Fibroblast of lung (primary cell): Measurements from ENCODE around the gene PMS1. TPM values are rescaled to one million over a fixed set of nuclear protein-coding genes. Genes with fewer than 3 reads are reported as not detected.

Experiments
- DNase-seq, 2 donors: peaks; one replicate each; pipeline versions ENCODE4 v3.0.0 to v3.0.0-alpha.2; 2010; ENCODE audit warnings: low read depth in 2 of 2
- H2AFZ ChIP-seq: 2 replicates; pipeline ENCODE4 v1.5.1; 2012; ENCODE audit warnings: low read length, control low read depth, inconsistent platforms
- H3K27ac ChIP-seq: 2 replicates; pipeline ENCODE4 v1.5.1; 2011; ENCODE audit warnings: low read length, control low read depth; ENCODE audit not compliant: insufficient read depth
- H3K27me3 ChIP-seq: 2 replicates; pipeline ENCODE4 v1.5.1; 2011; ENCODE audit warnings: mild to moderate bottlenecking, low read length; ENCODE audit not compliant: control insufficient read depth, insufficient read depth
- H3K36me3 ChIP-seq: 2 replicates; pipeline ENCODE4 v1.5.1; 2011; ENCODE audit warnings: low read length; ENCODE audit not compliant: control insufficient read depth, insufficient read depth
- H3K4me1 ChIP-seq: 2 replicates; pipeline ENCODE4 v1.5.1; 2011; ENCODE audit warnings: low read length; ENCODE audit not compliant: control insufficient read depth, insufficient read depth; ENCODE audit errors: extremely low read depth
- H3K4me2 ChIP-seq: 2 replicates; pipeline ENCODE4 v1.5.1; 2011; ENCODE audit warnings: low read length, control low read depth; ENCODE audit not compliant: insufficient read depth; ENCODE audit errors: extremely low read depth
- H3K4me3 ChIP-seq, 4 experiments: fragments of 200-600 bp in 1 of 4; sonication (generic) in 1 of 4; replicated peaks in 1 of 4; 2 replicates each; pipeline ENCODE4 v1.5.1; 2011 to 2016; ENCODE audit warnings: low read length in 4 of 4, low read depth in 3 of 4, mild to moderate bottlenecking in 3 of 4, control low read depth in 2 of 4, inconsistent platforms in 1 of 4, mixed read lengths in 1 of 4; ENCODE audit not compliant: insufficient read depth in 1 of 4; ENCODE audit errors: control extremely low read depth in 1 of 4
- H3K79me2 ChIP-seq: 2 replicates; pipeline ENCODE4 v1.5.1; 2012; ENCODE audit warnings: mild to moderate bottlenecking, low read length, inconsistent platforms; ENCODE audit not compliant: control insufficient read depth, insufficient read depth
- H3K9ac ChIP-seq: 2 replicates; pipeline ENCODE4 v1.5.1; 2011; ENCODE audit warnings: mild to moderate bottlenecking, low read length, control low read depth; ENCODE audit not compliant: insufficient read depth
- H3K9me3 ChIP-seq: 2 replicates; pipeline ENCODE4 v1.5.1; 2012; ENCODE audit warnings: low read depth, low read length; ENCODE audit not compliant: control insufficient read depth, insufficient read depth
- H4K20me1 ChIP-seq: 2 replicates; pipeline ENCODE4 v1.5.1; 2011; ENCODE audit warnings: low read length; ENCODE audit not compliant: control insufficient read depth, insufficient read depth; ENCODE audit errors: extremely low read depth
- EZH2 ChIP-seq: IDR thresholded peaks from 2 replicates; pipeline ENCODE4 v1.5.1; 2012; ENCODE audit warnings: low read length, control low read depth, mild to moderate bottlenecking; ENCODE audit errors: missing control alignments
- polyA plus RNA-seq, 2 donors: library from polyadenylated mRNA; depleted of rRNA in 1 of 2; stranded (reverse) in 1 of 2; unstranded in 1 of 2; fragments of >200 nt; gene quantifications; 2 replicates each; pipeline ENCODE4 v1.2.1, GENCODE V29; 2011 to 2012; ENCODE audit warnings: missing spikeins in 1 of 2
- total RNA-seq: library from RNA; depleted of rRNA; stranded (reverse); fragments of >200 nt; gene quantifications from 2 replicates; pipeline ENCODE4 v1.2.1, GENCODE V29; 2014
- TF ChIP-seq, protein P1 (sequence below), 2 donors: IDR thresholded peaks in 1 of 2; conservative IDR thresholded peaks in 1 of 2; 1 replicate in 1 of 2; 2 replicates in 1 of 2; pipeline ENCODE4 v1.5.1; 2011 to 2012; ENCODE audit warnings: low read length in 2 of 2, control low read depth in 1 of 2, inconsistent platforms in 1 of 2, low read depth in 1 of 2, mild to moderate bottlenecking in 1 of 2

PMS1 gene
- total and polyA plus RNA-seq, 2 donors (not counting 1 experiment from before 2014, with no cell fraction given) = 15.7 to 41.0 TPM

DNA sequence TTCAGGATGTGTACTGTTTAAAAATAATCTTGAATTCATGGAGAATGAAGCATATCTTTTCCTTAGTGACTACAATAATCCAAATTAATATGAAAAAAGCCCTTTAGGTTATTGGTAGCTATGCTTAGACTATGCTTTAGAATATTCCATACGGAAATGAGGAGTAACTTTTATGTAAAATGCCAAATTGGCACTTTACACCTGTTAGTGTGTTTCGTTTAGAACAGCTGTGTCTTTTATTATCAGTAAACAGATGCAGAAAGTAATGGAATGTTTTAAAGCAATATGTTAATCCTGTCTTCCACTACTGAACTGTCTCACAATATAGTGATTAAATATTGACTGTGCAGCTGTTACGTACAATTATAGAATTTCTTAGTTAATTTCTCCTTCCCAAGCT is 129.6 kb downstream of the PMS1 start:
- no peaks in the 10 kb centered on the region for H3K36me3 ChIP-seq
- H2AFZ ChIP-seq = no peak overlapping the region
- no peak overlapping the region for H3K4me2 ChIP-seq
- peaks cover 2% of the 10 kb centered on the region for H3K4me1 ChIP-seq
- H3K27ac ChIP-seq = no peak overlapping the region
- no peak overlapping the region for H3K9ac ChIP-seq
- no peaks in the 10 kb centered on the region for H4K20me1 ChIP-seq
- no peaks in the 10 kb centered on the region for H3K79me2 ChIP-seq
- H3K27me3 ChIP-seq = no peaks in the 10 kb centered on the region
- no peak overlapping the region for H3K4me3 ChIP-seq
- DNase-seq = no peak
- TF ChIP-seq, protein P1, sequence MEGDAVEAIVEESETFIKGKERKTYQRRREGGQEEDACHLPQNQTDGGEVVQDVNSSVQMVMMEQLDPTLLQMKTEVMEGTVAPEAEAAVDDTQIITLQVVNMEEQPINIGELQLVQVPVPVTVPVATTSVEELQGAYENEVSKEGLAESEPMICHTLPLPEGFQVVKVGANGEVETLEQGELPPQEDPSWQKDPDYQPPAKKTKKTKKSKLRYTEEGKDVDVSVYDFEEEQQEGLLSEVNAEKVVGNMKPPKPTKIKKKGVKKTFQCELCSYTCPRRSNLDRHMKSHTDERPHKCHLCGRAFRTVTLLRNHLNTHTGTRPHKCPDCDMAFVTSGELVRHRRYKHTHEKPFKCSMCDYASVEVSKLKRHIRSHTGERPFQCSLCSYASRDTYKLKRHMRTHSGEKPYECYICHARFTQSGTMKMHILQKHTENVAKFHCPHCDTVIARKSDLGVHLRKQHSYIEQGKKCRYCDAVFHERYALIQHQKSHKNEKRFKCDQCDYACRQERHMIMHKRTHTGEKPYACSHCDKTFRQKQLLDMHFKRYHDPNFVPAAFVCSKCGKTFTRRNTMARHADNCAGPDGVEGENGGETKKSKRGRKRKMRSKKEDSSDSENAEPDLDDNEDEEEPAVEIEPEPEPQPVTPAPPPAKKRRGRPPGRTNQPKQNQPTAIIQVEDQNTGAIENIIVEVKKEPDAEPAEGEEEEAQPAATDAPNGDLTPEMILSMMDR (conservative IDR thresholded peaks at IDR 0.05 in 1 of 2, IDR thresholded peaks at IDR 0.05 in 1 of 2; ENCODE audit: low read depth in 1 of 2, low read length in 2 of 2) = no peak
- TF ChIP-seq EZH2 = no peak
- no peaks in the 10 kb centered on the region for H3K9me3 ChIP-seq

DNA sequence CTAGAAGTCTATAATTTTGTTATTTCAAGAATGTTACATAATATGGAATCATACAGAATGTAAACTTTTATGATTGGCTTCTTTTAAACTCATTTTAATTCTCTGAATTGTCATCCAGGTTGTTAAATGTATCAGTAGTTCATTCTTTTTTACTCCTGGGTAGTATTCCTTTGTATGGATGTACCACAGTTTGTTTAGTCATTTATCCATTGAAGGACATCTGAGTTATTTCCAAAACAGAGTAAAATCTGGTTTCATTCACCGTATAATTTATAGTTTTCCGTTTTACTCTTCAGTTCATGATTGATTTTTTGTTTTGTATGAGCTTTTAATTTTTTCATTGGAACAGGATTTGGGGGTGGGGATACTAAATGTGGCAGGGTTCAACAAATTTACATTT is 132.4 kb downstream of the PMS1 start:
- Histone ChIP-seq H4K20me1 (no peaks in the 10 kb centered on the region), H3K4me1 (peaks cover 2% of the 10 kb centered on the region), H3K36me3 (no peaks in the 10 kb centered on the region), H2AFZ (no peak overlapping the region), H3K9me3 (no peaks in the 10 kb centered on the region), H3K9ac (no peak overlapping the region), H3K4me3 (no peak overlapping the region), H3K79me2 (no peaks in the 10 kb centered on the region), H3K4me2 (no peak overlapping the region), H3K27me3 (no peaks in the 10 kb centered on the region), H3K27ac (no peak overlapping the region)
- no peak for DNase-seq
- TF ChIP-seq, protein P1 (conservative IDR thresholded peaks at IDR 0.05 in 1 of 2, IDR thresholded peaks at IDR 0.05 in 1 of 2; ENCODE audit: low read depth in 1 of 2, low read length in 2 of 2) = no peak
- TF ChIP-seq EZH2 = no peak

Other genes starting within 250 kb of the PMS1 start
- gene SLC40A1, start 203.7 kb upstream of the PMS1 start, total RNA-seq = 91.9 and 97.4 TPM in 2 replicates
- 8.0 and 17.2 TPM in 2 replicates for gene SLC40A1, start 203.7 kb upstream of the PMS1 start, polyA plus RNA-seq
- gene ASNSD1, start 123.0 kb upstream of the PMS1 start, total RNA-seq = 63.9 and 72.7 TPM in 2 replicates
- gene ASNSD1, start 123.0 kb upstream of the PMS1 start, polyA plus RNA-seq = 59.4 and 70.4 TPM in 2 replicates
- gene ANKAR, start 109.8 kb upstream of the PMS1 start, total RNA-seq = 10.5 and 11.7 TPM in 2 replicates
- 1.3 and 2.1 TPM in 2 replicates for gene ANKAR, start 109.8 kb upstream of the PMS1 start, polyA plus RNA-seq
- 6.7 and 6.9 TPM in 2 replicates for gene OSGEPL1, start 21.7 kb upstream of the PMS1 start, total RNA-seq
- gene OSGEPL1, start 21.7 kb upstream of the PMS1 start, polyA plus RNA-seq = 6.7 and 6.9 TPM in 2 replicates
- 40.8 and 68.5 TPM in 2 replicates for gene ORMDL1, start 111 bp upstream of the PMS1 start, total RNA-seq
- gene ORMDL1, start 111 bp upstream of the PMS1 start, polyA plus RNA-seq = 60.9 and 96.7 TPM in 2 replicates